ENCODE data around the gene ARHGDIB. TPM values are rescaled to one million over a fixed set of nuclear protein-coding genes. Genes with fewer than 3 reads are reported as not detected.
A peak's percentile ranks its signal among the peaks of the same experiment; 100 is the strongest.

ARHGDIB gene
- total RNA-seq, 1 donor from 2014 or later: 680 TPM

GRCh38 chr12:14957551-14958168 is 3.7 kb downstream of the ARHGDIB start:
- peaks cover 88% of the 10 kb centered on the region for H3K4me1 Mint-ChIP-seq
- DNase-seq (no peak), ATAC-seq (ENCODE audit: low read depth) (no peak)
- TF ChIP-seq, protein P1, sequence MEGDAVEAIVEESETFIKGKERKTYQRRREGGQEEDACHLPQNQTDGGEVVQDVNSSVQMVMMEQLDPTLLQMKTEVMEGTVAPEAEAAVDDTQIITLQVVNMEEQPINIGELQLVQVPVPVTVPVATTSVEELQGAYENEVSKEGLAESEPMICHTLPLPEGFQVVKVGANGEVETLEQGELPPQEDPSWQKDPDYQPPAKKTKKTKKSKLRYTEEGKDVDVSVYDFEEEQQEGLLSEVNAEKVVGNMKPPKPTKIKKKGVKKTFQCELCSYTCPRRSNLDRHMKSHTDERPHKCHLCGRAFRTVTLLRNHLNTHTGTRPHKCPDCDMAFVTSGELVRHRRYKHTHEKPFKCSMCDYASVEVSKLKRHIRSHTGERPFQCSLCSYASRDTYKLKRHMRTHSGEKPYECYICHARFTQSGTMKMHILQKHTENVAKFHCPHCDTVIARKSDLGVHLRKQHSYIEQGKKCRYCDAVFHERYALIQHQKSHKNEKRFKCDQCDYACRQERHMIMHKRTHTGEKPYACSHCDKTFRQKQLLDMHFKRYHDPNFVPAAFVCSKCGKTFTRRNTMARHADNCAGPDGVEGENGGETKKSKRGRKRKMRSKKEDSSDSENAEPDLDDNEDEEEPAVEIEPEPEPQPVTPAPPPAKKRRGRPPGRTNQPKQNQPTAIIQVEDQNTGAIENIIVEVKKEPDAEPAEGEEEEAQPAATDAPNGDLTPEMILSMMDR (IDR thresholded peaks at IDR 0.05): no peak
- H3K27ac Mint-ChIP-seq: peak overlapping the region; percentile 98
- ChIA-PET CTCF (no interaction called here), POLR2A (interaction anchor here (0.7 to 7.2 kb wide), 7 partner anchors 10 to 185 kb away, joined by 3 to 98 read pairs (median 10); partner anchors contain the start of genes C12orf60, ERP27 and WBP11)
- H3K9me3 Mint-ChIP-seq: no peaks in the 10 kb centered on the region
- no peaks in the 10 kb centered on the region for H3K27me3 Mint-ChIP-seq
- H3K4me3 Mint-ChIP-seq: peak overlapping the region; percentile 96
- peaks cover 52% of the 10 kb centered on the region for H3K36me3 Mint-ChIP-seq (ENCODE audit: low read depth)
- intact Hi-C loops (cut with micrococcal nuclease): loop anchor here (2.0 to 10.0 kb wide), 5 partner anchors 563 to 1857 kb away; no protein-coding TSS in a partner anchor

DNA sequence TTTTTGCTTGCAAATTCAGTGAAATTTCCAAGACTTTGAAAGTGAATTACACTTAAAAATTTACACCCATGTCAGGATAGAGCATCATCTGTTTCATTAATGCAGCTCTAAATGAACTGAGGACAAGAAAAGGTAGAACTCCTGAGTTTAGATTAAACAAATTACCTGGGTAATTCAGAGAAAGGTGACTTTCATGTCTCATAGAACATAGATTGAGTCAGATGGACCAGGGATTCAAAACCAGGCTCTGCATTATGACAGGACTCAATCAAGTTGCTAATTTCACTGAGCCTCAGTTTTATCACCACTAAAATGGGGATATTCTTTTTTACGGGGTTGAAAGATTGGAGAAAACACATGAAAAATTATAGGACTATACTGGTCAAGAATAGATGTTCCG is 4.5 kb downstream of the ARHGDIB start:
- ChIA-PET POLR2A (interaction anchor here (0.6 to 7.2 kb wide), 13 partner anchors 9 to 591 kb away, joined by 3 to 98 read pairs (median 3); partner anchors contain the start of genes ATF7IP, C12orf60, ERP27 and WBP11), CTCF (interaction anchor here (1.8 kb wide), 1 partner anchor 39 kb away, joined by 9 read pairs; no protein-coding TSS in a partner anchor)
- Mint-ChIP-seq H3K4me3 (peak overlapping the region; percentile 58), H3K27me3 (no peaks in the 10 kb centered on the region), H3K27ac (peak overlapping the region; percentile 98), H3K9me3 (no peaks in the 10 kb centered on the region), H3K36me3 (ENCODE audit: low read depth) (peaks cover 58% of the 10 kb centered on the region), H3K4me1 (peaks cover 88% of the 10 kb centered on the region)
- intact Hi-C loops (cut with micrococcal nuclease): loop anchor here (1.0 to 10.0 kb wide), 6 partner anchors 9 to 1856 kb away; no protein-coding TSS in a partner anchor
- no peak for ATAC-seq (ENCODE audit: low read depth)
- DNase-seq: no peak
- TF ChIP-seq, protein P1 (IDR thresholded peaks at IDR 0.05): no peak

DNA sequence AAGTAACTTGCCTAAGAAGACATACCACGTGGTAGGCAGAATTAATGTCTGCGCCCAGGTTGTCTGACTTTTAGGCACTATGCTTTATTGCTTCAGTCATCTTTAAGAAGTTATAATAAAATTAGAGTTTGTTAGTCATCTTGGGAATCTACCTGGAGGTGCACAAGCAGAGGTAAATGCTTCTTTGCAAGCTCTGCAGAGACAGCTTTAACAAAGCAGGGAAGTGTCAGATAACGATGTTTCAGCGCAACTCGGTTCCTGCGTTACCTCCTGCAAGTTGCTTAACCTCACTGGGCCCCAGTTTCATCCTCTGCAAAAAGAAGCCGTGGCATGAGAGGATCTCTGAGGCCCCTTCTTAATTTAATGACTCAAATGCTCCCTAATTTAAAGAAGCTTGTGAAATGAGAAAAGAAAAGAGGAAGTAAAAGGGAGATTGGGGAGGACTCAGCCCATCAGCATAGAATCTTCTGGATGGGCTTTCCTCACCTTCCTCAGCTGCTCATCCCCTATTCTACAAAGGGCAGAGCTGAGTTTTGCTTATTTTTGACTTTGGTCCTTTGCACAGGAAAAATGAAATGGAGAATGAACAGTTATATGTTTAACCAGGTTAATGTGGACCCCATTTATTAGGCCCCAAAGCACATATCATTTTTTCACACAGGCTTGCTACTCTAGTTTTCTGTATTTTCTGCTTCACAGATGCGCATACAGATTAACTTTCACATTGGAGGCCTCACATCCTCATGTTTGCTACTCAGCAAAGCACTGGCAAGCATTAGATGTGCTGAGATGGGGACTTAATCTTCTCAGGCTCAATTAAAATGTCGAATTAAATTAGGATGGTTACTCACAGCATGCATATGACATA is 5.1 kb downstream of the ARHGDIB start:
- H3K36me3 Mint-ChIP-seq (ENCODE audit: low read depth): peaks cover 60% of the 10 kb centered on the region
- POLR2A ChIA-PET: interaction anchor here (0.8 to 7.2 kb wide), 10 partner anchors 9 to 591 kb away, joined by 3 to 98 read pairs (median 4); partner anchors contain the start of genes ATF7IP, C12orf60, ERP27 and WBP11
- DNase-seq (no peak), ATAC-seq (ENCODE audit: low read depth) (peak; percentile 38)
- intact Hi-C loops (cut with micrococcal nuclease): loop anchor here (1.0 to 10.0 kb wide), 6 partner anchors 8 to 1855 kb away; no protein-coding TSS in a partner anchor
- H3K4me3 Mint-ChIP-seq: peak overlapping the region; percentile 58
- H3K9me3 Mint-ChIP-seq: no peaks in the 10 kb centered on the region
- TF ChIP-seq, protein P1 (IDR thresholded peaks at IDR 0.05): no peak
- H3K4me1 Mint-ChIP-seq: peaks cover 90% of the 10 kb centered on the region
- H3K27ac Mint-ChIP-seq: peak overlapping the region; percentile 98
- CTCF ChIA-PET: interaction anchor here (1.8 kb wide), 1 partner anchor 40 kb away, joined by 9 read pairs; no protein-coding TSS in a partner anchor
- no peaks in the 10 kb centered on the region for H3K27me3 Mint-ChIP-seq

GRCh38 chr12:14954269-14954668 is 7.1 kb downstream of the ARHGDIB start:
- intact Hi-C loops (cut with micrococcal nuclease): loop anchor here (10.0 kb wide), 2 partner anchors 559 to 759 kb away; no protein-coding TSS in a partner anchor
- ATAC-seq (ENCODE audit: low read depth): no peak
- Mint-ChIP-seq H3K4me1 (peaks cover 98% of the 10 kb centered on the region), H3K9me3 (no peaks in the 10 kb centered on the region), H3K27me3 (no peaks in the 10 kb centered on the region), H3K4me3 (peak overlapping the region; percentile 19), H3K36me3 (ENCODE audit: low read depth) (peaks cover 62% of the 10 kb centered on the region), H3K27ac (peak overlapping the region; percentile 96)
- ChIA-PET POLR2A (interaction anchor here (0.6 to 1.9 kb wide), 6 partner anchors 7 to 183 kb away, joined by 3 to 10 read pairs (median 4); a partner anchor contains a TSS), CTCF (no interaction called here)
- no peak for DNase-seq
- TF ChIP-seq, protein P1 (IDR thresholded peaks at IDR 0.05): no peak

Measured in activated B cell treated with CpG ODN at 0.5 μM for 24 hours (primary cell).